HFFc6 (cell line): ENCODE results near the gene TMEM207. TPM values are rescaled to one million over a fixed set of nuclear protein-coding genes. Genes with fewer than 3 reads are reported as not detected.

Source experiments
- DNase-seq: peaks from one replicate; pipeline ENCODE4 v3.0.0-alpha.2; 2018
- H3K27ac Mint-ChIP-seq: 2 replicates; pipeline ENCODE4 v1.8.0; 2020; ENCODE audit warnings: mild to moderate bottlenecking, mixed read lengths
- H3K27me3 Mint-ChIP-seq: 2 replicates; pipeline ENCODE4 v1.8.0; 2021; ENCODE audit warnings: mild to moderate bottlenecking, moderate library complexity, mixed read lengths; ENCODE audit not compliant: insufficient read depth
- H3K36me3 Mint-ChIP-seq: 2 replicates; pipeline ENCODE4 v1.8.0; 2021; ENCODE audit warnings: low read depth, mixed read lengths
- H3K4me1 Mint-ChIP-seq: 2 replicates; pipeline ENCODE4 v1.8.0; 2020; ENCODE audit warnings: low read depth, mixed read lengths
- H3K4me3 Mint-ChIP-seq: 2 replicates; pipeline ENCODE4 v1.8.0; 2020; ENCODE audit warnings: mild to moderate bottlenecking, moderate library complexity, mixed read lengths
- H3K9me3 Mint-ChIP-seq: 2 replicates; pipeline ENCODE4 v1.8.0; 2020; ENCODE audit warnings: mild to moderate bottlenecking, mixed read lengths
- total RNA-seq, 6 experiments: library from RNA; stranded (reverse); fragmentation: NEBNext Ultra II Directional; extraction: Animal tissue kit (Norgen Biotek cat#: 25700); gene quantifications; 2 replicates in 1 of 6; 3 replicates in 5 of 6; pipeline ENCODE4 v1.2.3, GENCODE V29; 2021
- TF ChIP-seq, protein P1 (sequence below): fragments of 200-600 bp; sonication (generic); IDR thresholded peaks from 2 replicates; pipeline ENCODE4 v1.5.0; 2021; ENCODE audit warnings: antibody characterized with exemption, mild to moderate bottlenecking

TMEM207 gene
- total RNA-seq, 6 experiments from 2014 or later, result not detected

- no peaks in the 10 kb centered on the region for H3K9me3 Mint-ChIP-seq
- H3K4me1 Mint-ChIP-seq, result peaks cover 5% of the 10 kb centered on the region; the same call in 1 of the 2 replicates
- H3K27me3 Mint-ChIP-seq, result peaks cover 6% of the 10 kb centered on the region; the same call in 1 of the 2 replicates
- H3K4me3 Mint-ChIP-seq, result no peak overlapping the region
- no peak overlapping the region for H3K27ac Mint-ChIP-seq
- no peaks in the 10 kb centered on the region for H3K36me3 Mint-ChIP-seq
- TF ChIP-seq, protein P1, sequence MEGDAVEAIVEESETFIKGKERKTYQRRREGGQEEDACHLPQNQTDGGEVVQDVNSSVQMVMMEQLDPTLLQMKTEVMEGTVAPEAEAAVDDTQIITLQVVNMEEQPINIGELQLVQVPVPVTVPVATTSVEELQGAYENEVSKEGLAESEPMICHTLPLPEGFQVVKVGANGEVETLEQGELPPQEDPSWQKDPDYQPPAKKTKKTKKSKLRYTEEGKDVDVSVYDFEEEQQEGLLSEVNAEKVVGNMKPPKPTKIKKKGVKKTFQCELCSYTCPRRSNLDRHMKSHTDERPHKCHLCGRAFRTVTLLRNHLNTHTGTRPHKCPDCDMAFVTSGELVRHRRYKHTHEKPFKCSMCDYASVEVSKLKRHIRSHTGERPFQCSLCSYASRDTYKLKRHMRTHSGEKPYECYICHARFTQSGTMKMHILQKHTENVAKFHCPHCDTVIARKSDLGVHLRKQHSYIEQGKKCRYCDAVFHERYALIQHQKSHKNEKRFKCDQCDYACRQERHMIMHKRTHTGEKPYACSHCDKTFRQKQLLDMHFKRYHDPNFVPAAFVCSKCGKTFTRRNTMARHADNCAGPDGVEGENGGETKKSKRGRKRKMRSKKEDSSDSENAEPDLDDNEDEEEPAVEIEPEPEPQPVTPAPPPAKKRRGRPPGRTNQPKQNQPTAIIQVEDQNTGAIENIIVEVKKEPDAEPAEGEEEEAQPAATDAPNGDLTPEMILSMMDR, result no peak
- DNase-seq, result no peak
Measured at GRCh38 chr3:190404715-190405114, 45.0 kb downstream of the TMEM207 start.

GRCh38 chr3:190401963-190402362 is 47.7 kb downstream of the TMEM207 start:
- no peaks in the 10 kb centered on the region for H3K9me3 Mint-ChIP-seq
- peaks cover 6% of the 10 kb centered on the region; the same call in 1 of the 2 replicates for H3K27me3 Mint-ChIP-seq
- TF ChIP-seq, protein P1, result no peak
- DNase-seq, result no peak
- no peaks in the 10 kb centered on the region for H3K36me3 Mint-ChIP-seq
- H3K4me1 Mint-ChIP-seq, result peaks cover 5% of the 10 kb centered on the region; the same call in 1 of the 2 replicates
- H3K27ac Mint-ChIP-seq, result no peak overlapping the region
- no peak overlapping the region for H3K4me3 Mint-ChIP-seq

DNA sequence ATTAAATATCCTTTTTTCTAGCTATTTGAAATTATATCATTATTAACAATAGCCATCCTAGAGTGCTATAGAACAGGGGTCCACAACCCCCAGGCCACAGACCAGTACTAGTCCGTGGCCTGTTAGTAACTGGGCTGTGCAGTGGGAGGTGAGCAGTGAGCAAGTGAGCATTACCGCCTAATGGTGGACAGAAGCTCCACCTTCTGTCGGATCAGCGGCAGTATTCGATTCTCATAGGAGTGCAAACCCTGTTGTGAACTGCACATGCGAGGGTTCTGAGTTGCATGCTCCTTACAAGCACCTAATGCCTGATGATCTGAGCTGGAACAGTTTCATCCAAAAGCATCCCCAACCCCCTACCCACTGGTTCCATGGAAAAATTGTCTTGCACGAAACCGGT is 50.0 kb downstream of the TMEM207 start:
- no peak overlapping the region for H3K4me3 Mint-ChIP-seq
- H3K36me3 Mint-ChIP-seq, result no peaks in the 10 kb centered on the region
- no peak for DNase-seq
- no peak overlapping the region for H3K27ac Mint-ChIP-seq
- TF ChIP-seq, protein P1, result no peak
- H3K4me1 Mint-ChIP-seq, result no peaks in the 10 kb centered on the region
- H3K9me3 Mint-ChIP-seq, result no peaks in the 10 kb centered on the region
- peaks cover 6% of the 10 kb centered on the region; the same call in 1 of the 2 replicates for H3K27me3 Mint-ChIP-seq

DNA sequence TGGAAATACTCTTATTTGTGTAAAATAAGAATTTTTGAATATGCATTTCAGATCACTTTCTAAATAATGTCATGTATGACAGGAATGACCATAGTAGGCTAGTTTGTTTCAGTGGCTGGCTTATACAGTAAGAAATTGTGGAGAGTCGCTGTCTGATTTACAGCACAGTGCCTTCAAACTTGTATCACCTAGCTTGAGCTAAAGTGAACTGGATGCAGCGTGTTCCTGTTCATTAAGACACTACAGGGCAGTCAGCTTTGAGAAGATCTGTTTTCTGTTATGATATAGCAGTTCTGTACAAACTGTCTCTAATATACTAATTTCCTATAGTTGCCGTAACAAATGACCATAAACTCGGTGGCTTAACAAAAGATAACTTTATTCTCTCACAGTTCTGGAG is 51.8 kb downstream of the TMEM207 start:
- TF ChIP-seq, protein P1, result no peak
- no peak overlapping the region for H3K4me3 Mint-ChIP-seq
- H3K36me3 Mint-ChIP-seq, result no peaks in the 10 kb centered on the region
- H3K27me3 Mint-ChIP-seq, result peaks cover 6% of the 10 kb centered on the region; the same call in 1 of the 2 replicates
- H3K9me3 Mint-ChIP-seq, result no peaks in the 10 kb centered on the region
- H3K4me1 Mint-ChIP-seq, result no peaks in the 10 kb centered on the region
- H3K27ac Mint-ChIP-seq, result no peak overlapping the region
- DNase-seq, result no peak

- Mint-ChIP-seq H3K27ac (no peak overlapping the region), H3K9me3 (no peaks in the 10 kb centered on the region)
- TF ChIP-seq, protein P1, result no peak
Measured at GRCh38 chr3:190396001-190396400, 53.7 kb downstream of the TMEM207 start.

GRCh38 chr3:190388703-190389102 is 61.0 kb downstream of the TMEM207 start:
- Mint-ChIP-seq H3K36me3 (no peaks in the 10 kb centered on the region), H3K27ac (no peak overlapping the region), H3K9me3 (no peaks in the 10 kb centered on the region), H3K4me1 (peaks cover 36% of the 10 kb centered on the region), H3K27me3 (no peaks in the 10 kb centered on the region), H3K4me3 (no peak overlapping the region)
- DNase-seq, result no peak
- TF ChIP-seq, protein P1, result no peak

More at GRCh38 chr3:190396001-190396400, 53.7 kb downstream of the TMEM207 start:
- H3K36me3 Mint-ChIP-seq, result no peaks in the 10 kb centered on the region
- H3K27me3 Mint-ChIP-seq, result peaks cover 2% of the 10 kb centered on the region; the same call in 1 of the 2 replicates
- DNase-seq, result no peak
- H3K4me1 Mint-ChIP-seq, result no peaks in the 10 kb centered on the region
- H3K4me3 Mint-ChIP-seq, result no peak overlapping the region
